Ovary (tissue), 3 donors: Measurements from ENCODE around the gene OTUB1.

Source experiments
- POLR2A ChIP-seq: fragments of 450-650 bp; IDR thresholded peaks from one replicate; pipeline ENCODE4 v1.6.1; 2017; ENCODE audit warnings: antibody characterized with exemption, mild to moderate bottlenecking, moderate library complexity
- TF ChIP-seq, protein P1 (sequence below), 3 donors: fragments of 450-650 bp in 2 of 3; fragments of 200-600 bp in 1 of 3; IDR thresholded peaks; one replicate each; pipeline versions ENCODE4 v1.5.1 to v1.8.0; 2016 to 2022; ENCODE audit warnings: antibody characterized with exemption in 3 of 3, mild to moderate bottlenecking in 1 of 3
- donor health status: DM: no; HTN: no; CAD: no.

DNA sequence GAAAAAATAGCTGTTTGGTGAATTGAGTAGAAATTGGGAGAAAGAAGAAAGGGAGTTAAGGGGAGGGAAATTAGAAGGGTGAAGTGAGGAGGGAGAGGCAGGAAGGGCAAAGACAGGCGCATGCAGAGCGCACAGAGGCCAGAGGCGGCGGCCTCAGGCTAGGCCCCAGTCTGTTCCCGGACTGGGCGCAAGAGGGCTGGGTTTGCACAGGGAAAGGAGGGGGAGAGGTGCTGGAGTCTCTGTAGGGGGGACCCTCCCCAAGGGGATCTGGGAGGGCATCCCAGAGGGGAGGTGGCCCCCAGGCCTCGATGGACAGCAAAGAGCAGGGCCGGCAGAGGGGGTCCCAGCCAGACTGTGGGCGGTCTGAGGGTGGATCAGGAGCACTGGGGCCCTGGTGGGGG lies 48.2 kb downstream of the OTUB1 start:
- TF ChIP-seq, protein P1, sequence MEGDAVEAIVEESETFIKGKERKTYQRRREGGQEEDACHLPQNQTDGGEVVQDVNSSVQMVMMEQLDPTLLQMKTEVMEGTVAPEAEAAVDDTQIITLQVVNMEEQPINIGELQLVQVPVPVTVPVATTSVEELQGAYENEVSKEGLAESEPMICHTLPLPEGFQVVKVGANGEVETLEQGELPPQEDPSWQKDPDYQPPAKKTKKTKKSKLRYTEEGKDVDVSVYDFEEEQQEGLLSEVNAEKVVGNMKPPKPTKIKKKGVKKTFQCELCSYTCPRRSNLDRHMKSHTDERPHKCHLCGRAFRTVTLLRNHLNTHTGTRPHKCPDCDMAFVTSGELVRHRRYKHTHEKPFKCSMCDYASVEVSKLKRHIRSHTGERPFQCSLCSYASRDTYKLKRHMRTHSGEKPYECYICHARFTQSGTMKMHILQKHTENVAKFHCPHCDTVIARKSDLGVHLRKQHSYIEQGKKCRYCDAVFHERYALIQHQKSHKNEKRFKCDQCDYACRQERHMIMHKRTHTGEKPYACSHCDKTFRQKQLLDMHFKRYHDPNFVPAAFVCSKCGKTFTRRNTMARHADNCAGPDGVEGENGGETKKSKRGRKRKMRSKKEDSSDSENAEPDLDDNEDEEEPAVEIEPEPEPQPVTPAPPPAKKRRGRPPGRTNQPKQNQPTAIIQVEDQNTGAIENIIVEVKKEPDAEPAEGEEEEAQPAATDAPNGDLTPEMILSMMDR (IDR thresholded peaks at IDR 0.05) = no peak
- TF ChIP-seq POLR2A = no peak
